Nephron progenitor cell (in vitro differentiated cells): ENCODE results near the gene LOXL3.

Experiments used
- DNase-seq: peaks from one replicate; pipeline ENCODE4 v3.0.0; 2021
- H3K27ac Mint-ChIP-seq: 2 replicates; pipeline ENCODE4 v1.8.0; 2021; ENCODE audit warnings: mild to moderate bottlenecking, moderate library complexity, mixed read lengths
- H3K27me3 Mint-ChIP-seq: 2 replicates; pipeline ENCODE4 v1.8.0; 2021; ENCODE audit warnings: mild to moderate bottlenecking, low read depth, mixed read lengths; ENCODE audit not compliant: poor library complexity
- H3K36me3 Mint-ChIP-seq: 2 replicates; pipeline ENCODE4 v1.8.0; 2021; ENCODE audit warnings: low read depth, mixed read lengths
- H3K4me1 Mint-ChIP-seq: 2 replicates; pipeline ENCODE4 v1.8.0; 2021; ENCODE audit warnings: mixed read lengths
- H3K4me3 Mint-ChIP-seq: 2 replicates; pipeline ENCODE4 v1.8.0; 2021; ENCODE audit warnings: mild to moderate bottlenecking, moderate library complexity, mixed read lengths
- H3K9me3 Mint-ChIP-seq: 2 replicates; pipeline ENCODE4 v1.8.0; 2021; ENCODE audit warnings: mild to moderate bottlenecking, moderate library complexity, mixed read lengths
- CTCF ChIP-seq: fragments of 200-600 bp; sonication (generic); IDR thresholded peaks from 2 replicates; pipeline ENCODE4 v1.5.0; 2021; ENCODE audit warnings: antibody characterized with exemption

Gene LOXL3

GRCh38 chr2:74553892-74554819 is at the start of gene LOXL3, which contains the start of gene DOK1:
LOXL3 (minus strand) TSS chr2:74553942; CDS start chr2:74552634, 1,308 bp downstream.
DOK1 (plus strand) TSS chr2:74554720; CDS start chr2:74554755, 35 bp downstream.
- peak within 1 kb of the TSS; percentile 92 for H3K4me3 Mint-ChIP-seq
- peaks cover 19% of the 10 kb centered on the region for H3K36me3 Mint-ChIP-seq
- peaks cover 72% of the 10 kb centered on the region for H3K27me3 Mint-ChIP-seq
- peak within 1 kb of the TSS; percentile 87 for H3K27ac Mint-ChIP-seq
- peaks cover 47% of the 10 kb centered on the region for H3K4me1 Mint-ChIP-seq
- no peak for TF ChIP-seq CTCF
- H3K9me3 Mint-ChIP-seq: no peaks in the 10 kb centered on the region
- DNase-seq: peak; percentile 88

GRCh38 chr2:74602586-74603281 is 49.0 kb upstream of the LOXL3 start:
- Mint-ChIP-seq H3K27ac (no peak overlapping the region), H3K9me3 (no peaks in the 10 kb centered on the region), H3K4me3 (no peak overlapping the region), H3K36me3 (no peaks in the 10 kb centered on the region), H3K27me3 (peaks cover 57% of the 10 kb centered on the region), H3K4me1 (no peaks in the 10 kb centered on the region)
- no peak for TF ChIP-seq CTCF
- no peak for DNase-seq

GRCh38 chr2:74599676-74600075 is 45.9 kb upstream of the LOXL3 start:
- peaks cover 73% of the 10 kb centered on the region for H3K27me3 Mint-ChIP-seq
- TF ChIP-seq CTCF: no peak
- H3K27ac Mint-ChIP-seq: no peak overlapping the region
- H3K4me1 Mint-ChIP-seq: peaks cover 4% of the 10 kb centered on the region
- H3K4me3 Mint-ChIP-seq: no peak overlapping the region
- no peak for DNase-seq
- H3K36me3 Mint-ChIP-seq: no peaks in the 10 kb centered on the region
- H3K9me3 Mint-ChIP-seq: no peaks in the 10 kb centered on the region

- Mint-ChIP-seq H3K4me3 (no peak overlapping the region), H3K27ac (no peak overlapping the region), H3K36me3 (no peaks in the 10 kb centered on the region), H3K27me3 (peaks cover 71% of the 10 kb centered on the region), H3K9me3 (no peaks in the 10 kb centered on the region), H3K4me1 (peaks cover 4% of the 10 kb centered on the region)
- DNase-seq: no peak
- TF ChIP-seq CTCF: no peak
These were observed 43.7 kb upstream of the LOXL3 start for GRCh38 chr2:74597410-74597809.

- TF ChIP-seq CTCF: no peak
- no peak overlapping the region for H3K4me3 Mint-ChIP-seq
- H3K4me1 Mint-ChIP-seq: peaks cover 4% of the 10 kb centered on the region
- H3K9me3 Mint-ChIP-seq: no peaks in the 10 kb centered on the region
- no peak overlapping the region for H3K27ac Mint-ChIP-seq
- H3K27me3 Mint-ChIP-seq: peaks cover 70% of the 10 kb centered on the region
- no peak for DNase-seq
- H3K36me3 Mint-ChIP-seq: no peaks in the 10 kb centered on the region
These were observed 42.8 kb upstream of the LOXL3 start for GRCh38 chr2:74596584-74596983.
